CD14-positive monocyte (primary cell): Measurements from ENCODE around the gene SMYD4. TPM values are rescaled to one million over a fixed set of nuclear protein-coding genes. Genes with fewer than 3 reads are reported as not detected.

Experiments
- DNase-seq, 3 donors: peaks; one replicate each; pipeline ENCODE4 v3.0.0-alpha.2; 2011 to 2022
- H2AFZ ChIP-seq: 2 replicates; pipeline ENCODE4 v1.6.0; 2012; ENCODE audit warnings: mild to moderate bottlenecking, low read depth, low read length, inconsistent platforms; ENCODE audit not compliant: insufficient read depth, poor library complexity, severe bottlenecking
- H3K27ac ChIP-seq, 2 donors: 1 replicate in 1 of 2; 2 replicates in 1 of 2; pipeline ENCODE4 v1.5.1; 2012 to 2013; ENCODE audit warnings: low read length in 2 of 2, control low read depth in 1 of 2, inconsistent platforms in 1 of 2, low read depth in 1 of 2, mild to moderate bottlenecking in 1 of 2
- H3K27me3 ChIP-seq, 2 donors: one replicate each; pipeline versions ENCODE4 v1.6.0 to v1.6.1; 2011 to 2013; ENCODE audit warnings: low read length in 2 of 2; ENCODE audit not compliant: control insufficient read depth in 2 of 2, insufficient read depth in 2 of 2
- H3K36me3 ChIP-seq, 2 donors: replicated peaks in 1 of 2; 1 replicate in 1 of 2; 2 replicates in 1 of 2; pipeline versions ENCODE4 v1.5.1 to v1.6.1; 2012 to 2013; ENCODE audit warnings: low read length in 2 of 2, control low read depth in 1 of 2, inconsistent platforms in 1 of 2, mild to moderate bottlenecking in 1 of 2; ENCODE audit not compliant: insufficient read depth in 2 of 2, control insufficient read depth in 1 of 2
- H3K4me1 ChIP-seq, 2 donors: 1 replicate in 1 of 2; 2 replicates in 1 of 2; pipeline versions ENCODE4 v1.5.1 to v1.6.1; 2012 to 2013; ENCODE audit warnings: low read length in 2 of 2, control low read depth in 1 of 2, inconsistent platforms in 1 of 2, mild to moderate bottlenecking in 1 of 2, moderate library complexity in 1 of 2; ENCODE audit not compliant: insufficient read depth in 2 of 2, control insufficient read depth in 1 of 2
- H3K4me2 ChIP-seq: replicated peaks from 2 replicates; pipeline ENCODE3; 2012; ENCODE audit warnings: low read length, moderate library complexity, mild to moderate bottlenecking; ENCODE audit not compliant: poor library complexity, severe bottlenecking; ENCODE audit errors: extremely low read depth
- H3K4me3 ChIP-seq, 3 experiments: fragments of 200-600 bp in 1 of 3; sonication (generic) in 1 of 3; replicated peaks in 1 of 3; 1 replicate in 2 of 3; 2 replicates in 1 of 3; pipeline ENCODE4 v1.5.1; 2011 to 2013; ENCODE audit warnings: low read length in 3 of 3, mild to moderate bottlenecking in 3 of 3, control low read depth in 2 of 3, low read depth in 2 of 3, inconsistent platforms in 1 of 3, moderate library complexity in 1 of 3
- H3K79me2 ChIP-seq: 2 replicates; pipeline ENCODE4 v1.6.0; 2012; ENCODE audit warnings: mild to moderate bottlenecking, control low read depth, inconsistent platforms, low read length, moderate library complexity; ENCODE audit not compliant: insufficient read depth
- H3K9ac ChIP-seq: 2 replicates; pipeline ENCODE4 v1.6.0; 2017; ENCODE audit warnings: low read length, mild to moderate bottlenecking; ENCODE audit not compliant: insufficient read depth, poor library complexity, severe bottlenecking
- H3K9me3 ChIP-seq, 2 donors: replicated peaks in 1 of 2; 1 replicate in 1 of 2; 2 replicates in 1 of 2; pipeline versions ENCODE4 v1.5.1 to v1.6.1; 2012 to 2013; ENCODE audit warnings: low read length in 2 of 2, control low read depth in 1 of 2; ENCODE audit not compliant: control insufficient read depth in 1 of 2, insufficient read depth in 1 of 2
- H4K20me1 ChIP-seq: 2 replicates; pipeline ENCODE4 v1.6.0; 2012; ENCODE audit warnings: mild to moderate bottlenecking, low read length, control low read depth, moderate library complexity; ENCODE audit not compliant: insufficient read depth
- H3K27ac Mint-ChIP-seq, 7 donors: one replicate each; pipeline ENCODE4 v1.8.0; 2020; ENCODE audit warnings: mild to moderate bottlenecking in 7 of 7, mixed read lengths in 7 of 7, moderate library complexity in 6 of 7, inconsistent platforms in 2 of 7
- H3K27me3 Mint-ChIP-seq, 3 donors: one replicate each; pipeline ENCODE4 v1.8.0; 2021 to 2022; ENCODE audit warnings: low read depth in 3 of 3, mild to moderate bottlenecking in 3 of 3, mixed read lengths in 3 of 3, moderate library complexity in 3 of 3, inconsistent platforms in 1 of 3
- H3K36me3 Mint-ChIP-seq, 2 donors: one replicate each; pipeline ENCODE4 v1.8.0; 2020; ENCODE audit warnings: mixed read lengths in 2 of 2, inconsistent platforms in 1 of 2, mild to moderate bottlenecking in 1 of 2
- H3K4me1 Mint-ChIP-seq: one replicate; pipeline ENCODE4 v1.8.0; 2020; ENCODE audit warnings: mild to moderate bottlenecking, mixed read lengths
- H3K4me3 Mint-ChIP-seq, 2 donors: one replicate each; pipeline ENCODE4 v1.8.0; 2020; ENCODE audit warnings: mild to moderate bottlenecking in 2 of 2, mixed read lengths in 2 of 2, moderate library complexity in 1 of 2
- H3K9me3 Mint-ChIP-seq, 7 donors: one replicate each; pipeline ENCODE4 v1.8.0; 2020 to 2022; ENCODE audit warnings: mixed read lengths in 7 of 7, mild to moderate bottlenecking in 6 of 7, moderate library complexity in 6 of 7, inconsistent platforms in 2 of 7
- WGBS: methylation state at CpG from one replicate; pipeline ENCODE4 v1.1.5; 2013; ENCODE audit warnings: missing lambda C conversion rate; ENCODE audit not compliant: insufficient coverage; 5-methylcytosine and 5-hydroxymethylcytosine counted together
- intact Hi-C, 2 donors: fragments of 100-400 bp; cut with micrococcal nuclease; formaldehyde crosslinking; loops; one replicate each; pipeline versions ENCODE4 v1.15.0 to v1.15.1; 2023
- polyA plus RNA-seq, 3 donors: library from polyadenylated mRNA; depleted of rRNA in 1 of 3; unstranded in 2 of 3; stranded (reverse) in 1 of 3; fragments of 300-500 nt in 2 of 3; fragments of >200 nt in 1 of 3; fragmentation: Illumina TruSeq in 2 of 3; gene quantifications; 1 replicate in 2 of 3; 2 replicates in 1 of 3; pipeline ENCODE4 v1.2.3, GENCODE V29; 2012 to 2021
- TF ChIP-seq, protein P1 (sequence below): fragments of 200-600 bp; IDR thresholded peaks from one replicate; pipeline ENCODE4 v1.8.0; 2022; ENCODE audit warnings: antibody characterized with exemption, mild to moderate bottlenecking

The SMYD4 gene
- polyA plus RNA-seq, 3 donors: 3.2 to 7.6 (median 6.1) TPM

DNA sequence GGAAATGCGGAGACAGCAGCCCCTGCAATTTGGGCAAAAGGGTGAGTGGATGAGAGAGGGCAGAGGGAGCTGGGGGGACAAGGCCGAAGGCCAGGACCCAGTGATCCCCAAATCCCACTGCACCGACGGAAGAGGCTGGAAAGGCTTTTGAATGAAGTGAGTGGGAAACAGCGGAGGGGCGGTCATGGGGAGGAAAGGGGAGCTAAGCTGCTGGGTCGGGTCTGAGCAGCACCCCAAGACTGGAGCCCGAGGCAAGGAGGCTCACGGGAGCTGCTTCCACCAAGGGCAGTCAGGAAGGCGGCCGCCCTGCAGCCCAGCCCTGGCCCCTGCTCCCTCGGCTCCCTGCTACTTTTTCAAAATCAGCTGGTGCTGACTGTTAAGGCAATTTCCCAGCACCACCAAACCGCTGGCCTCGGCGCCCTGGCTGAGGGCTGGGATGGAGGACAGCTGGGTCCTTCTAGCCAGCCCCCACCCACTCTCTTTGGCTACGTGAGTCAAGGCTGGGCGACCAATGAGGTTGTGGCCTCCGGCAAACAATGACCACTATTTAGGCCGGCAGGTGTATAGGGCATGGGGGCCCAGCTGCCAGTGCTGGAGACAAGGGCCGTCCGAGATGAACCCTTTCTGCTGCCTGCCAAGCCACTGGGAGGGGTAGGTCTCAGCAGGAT lies 67.3 kb downstream of the SMYD4 start:
- Histone ChIP-seq H3K27ac (peak overlapping the region in 1 of 2 donors; percentile 30), H3K9me3 (no peaks in the 10 kb centered on the region), H3K79me2 (no peaks in the 10 kb centered on the region), H3K36me3 (no peaks in the 10 kb centered on the region), H3K4me1 (peaks cover 49 to 52% of the 10 kb centered on the region in 2 donors), H2AFZ (peak overlapping the region; percentile 70), H3K4me2 (peak overlapping the region; percentile 57), H3K9ac (peak overlapping the region; percentile 29), H3K4me3 (peak overlapping the region in 1 of 3 experiments; percentile 39), H3K27me3 (no peaks in the 10 kb centered on the region), H4K20me1 (no peaks in the 10 kb centered on the region)
- no peak for DNase-seq
- peaks cover 45% of the 10 kb centered on the region for H3K4me1 Mint-ChIP-seq
- TF ChIP-seq, protein P1, sequence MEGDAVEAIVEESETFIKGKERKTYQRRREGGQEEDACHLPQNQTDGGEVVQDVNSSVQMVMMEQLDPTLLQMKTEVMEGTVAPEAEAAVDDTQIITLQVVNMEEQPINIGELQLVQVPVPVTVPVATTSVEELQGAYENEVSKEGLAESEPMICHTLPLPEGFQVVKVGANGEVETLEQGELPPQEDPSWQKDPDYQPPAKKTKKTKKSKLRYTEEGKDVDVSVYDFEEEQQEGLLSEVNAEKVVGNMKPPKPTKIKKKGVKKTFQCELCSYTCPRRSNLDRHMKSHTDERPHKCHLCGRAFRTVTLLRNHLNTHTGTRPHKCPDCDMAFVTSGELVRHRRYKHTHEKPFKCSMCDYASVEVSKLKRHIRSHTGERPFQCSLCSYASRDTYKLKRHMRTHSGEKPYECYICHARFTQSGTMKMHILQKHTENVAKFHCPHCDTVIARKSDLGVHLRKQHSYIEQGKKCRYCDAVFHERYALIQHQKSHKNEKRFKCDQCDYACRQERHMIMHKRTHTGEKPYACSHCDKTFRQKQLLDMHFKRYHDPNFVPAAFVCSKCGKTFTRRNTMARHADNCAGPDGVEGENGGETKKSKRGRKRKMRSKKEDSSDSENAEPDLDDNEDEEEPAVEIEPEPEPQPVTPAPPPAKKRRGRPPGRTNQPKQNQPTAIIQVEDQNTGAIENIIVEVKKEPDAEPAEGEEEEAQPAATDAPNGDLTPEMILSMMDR: no peak
- peak overlapping the region in 1 of 7 donors; percentile 61 for H3K27ac Mint-ChIP-seq
- intact Hi-C loops: no loop called here
- H3K9me3 Mint-ChIP-seq: no peaks in the 10 kb centered on the region
- peaks cover 0 to 4% of the 10 kb centered on the region in 2 donors for H3K36me3 Mint-ChIP-seq
- peaks cover 0 to 4% (median 0%) of the 10 kb centered on the region in 3 donors for H3K27me3 Mint-ChIP-seq
- peak overlapping the region; percentile 30 to 50 for H3K4me3 Mint-ChIP-seq
- 66% methylated on average over 16 of the region's 21 CpGs for WGBS

DNA sequence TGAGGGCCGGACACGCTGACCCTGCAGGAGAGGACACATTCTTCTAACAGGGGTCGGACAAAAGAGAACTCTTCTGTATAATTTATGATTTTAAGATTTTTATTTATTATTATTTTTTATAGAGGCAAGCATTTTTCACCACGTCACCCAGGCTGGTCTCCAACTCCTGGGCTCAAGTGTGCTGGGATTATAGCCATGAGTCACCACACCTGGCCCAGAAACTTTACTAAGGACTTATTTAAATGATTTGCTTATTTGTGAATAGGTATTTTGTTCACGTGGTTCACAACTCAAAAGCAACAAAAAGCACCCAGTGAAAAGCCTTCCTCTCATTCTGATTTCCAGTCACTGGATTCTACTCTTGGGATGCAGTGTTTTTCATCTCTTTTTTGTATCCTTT lies 70.2 kb downstream of the SMYD4 start:
- intact Hi-C loops: no loop called here
- Mint-ChIP-seq H3K36me3 (peaks cover 0 to 3% of the 10 kb centered on the region in 2 donors), H3K4me3 (no peak overlapping the region), H3K27me3 (peaks cover 0 to 4% (median 0%) of the 10 kb centered on the region in 3 donors), H3K9me3 (no peaks in the 10 kb centered on the region), H3K27ac (peak overlapping the region in 4 of 7 donors; percentile 46 to 84 (median 80)), H3K4me1 (peaks cover 43% of the 10 kb centered on the region)
- no CpG with 5 or more reads among the region's 5 CpGs for WGBS
- no peaks in the 10 kb centered on the region for H4K20me1 ChIP-seq
- no peaks in the 10 kb centered on the region for H3K27me3 ChIP-seq
- no peak overlapping the region for H3K9ac ChIP-seq
- peaks cover 46 to 52% of the 10 kb centered on the region in 2 donors for H3K4me1 ChIP-seq
- no peak for DNase-seq
- no peak overlapping the region for H3K4me2 ChIP-seq
- H3K79me2 ChIP-seq: no peaks in the 10 kb centered on the region
- H3K27ac ChIP-seq: peak overlapping the region in 1 of 2 donors; percentile 1
- no peaks in the 10 kb centered on the region for H3K36me3 ChIP-seq
- H2AFZ ChIP-seq: no peak overlapping the region
- no peaks in the 10 kb centered on the region for H3K9me3 ChIP-seq
- no peak overlapping the region for H3K4me3 ChIP-seq
- TF ChIP-seq, protein P1: no peak
